ENCODE results near the gene KCNIP1.

KCNIP1 gene

GRCh38 chr5:170470808-170471404 lies 32.9 kb upstream of the KCNIP1 start:
- H3K4me2 ChIP-seq (ENCODE audit: low read length, poor library complexity, severe bottlenecking) = no peak overlapping the region

GRCh38 chr5:170471551-170472178 lies 32.2 kb upstream of the KCNIP1 start:
- H3K4me3 ChIP-seq (ENCODE audit: insufficient read depth in 1 of 2, low read depth in 1 of 2, low read length in 2 of 2) = no peak overlapping the region

More at GRCh38 chr5:170470808-170471404, 32.9 kb upstream of the KCNIP1 start:
- no peak overlapping the region for H2BK5ac ChIP-seq (ENCODE audit: low read depth, low read length, poor library complexity, severe bottlenecking)
- 97% methylated on average over 5 of the region's 8 CpGs for WGBS
- no peak overlapping the region for H2BK15ac ChIP-seq (ENCODE audit: low read depth, poor library complexity, severe bottlenecking)
- H3K27ac ChIP-seq (ENCODE audit: low read length, poor library complexity, severe bottlenecking) = no peak overlapping the region
- H3K9me3 ChIP-seq (ENCODE audit: control insufficient read depth, low read length) = peaks cover 3% of the 10 kb centered on the region
- no peak overlapping the region for H3K4ac ChIP-seq (ENCODE audit: low read depth in 1 of 2, low read length in 2 of 2)
- H3K4me3 ChIP-seq (ENCODE audit: insufficient read depth in 1 of 2, low read depth in 1 of 2, low read length in 2 of 2) = no peak overlapping the region
- H3K23ac ChIP-seq (ENCODE audit: low read length in 2 of 2) = no peak overlapping the region
- H2AFZ ChIP-seq (ENCODE audit: low read depth, low read length) = no peak overlapping the region
- H2BK120ac ChIP-seq (ENCODE audit: low read depth, low read length) = no peak overlapping the region
- H4K91ac ChIP-seq (ENCODE audit: low read length) = no peak overlapping the region
- no peaks in the 10 kb centered on the region for H3K79me1 ChIP-seq (replicated peaks; ENCODE audit: low read length, poor library complexity, severe bottlenecking)
- no peak overlapping the region for H4K8ac ChIP-seq (ENCODE audit: low read length)
- no peak overlapping the region for H2BK12ac ChIP-seq (ENCODE audit: low read length in 2 of 2)
- no peak overlapping the region for H3K9ac ChIP-seq (ENCODE audit: low read length)
- H3K4me1 ChIP-seq (ENCODE audit: control insufficient read depth, insufficient read depth, low read depth, low read length) = peaks cover 10% of the 10 kb centered on the region
- no peak for DNase-seq
- peaks cover 0 to 12% of the 10 kb centered on the region in 2 experiments for H3K27me3 ChIP-seq (ENCODE audit: control insufficient read depth in 1 of 2, insufficient read depth in 1 of 2, low read length in 2 of 2)
- H3K18ac ChIP-seq (ENCODE audit: low read depth in 1 of 2, low read length in 2 of 2) = no peak overlapping the region
- H3K14ac ChIP-seq (ENCODE audit: low read length in 2 of 2) = no peak overlapping the region
- no peaks in the 10 kb centered on the region for H3K36me3 ChIP-seq (ENCODE audit: control insufficient read depth in 1 of 2, insufficient read depth in 2 of 2, low read depth in 1 of 2, low read length in 2 of 2)
- peak overlapping the region; percentile 17 for H2AK5ac ChIP-seq (ENCODE audit: low read length, severe bottlenecking)

GRCh38 chr5:170473642-170474041 lies 30.2 kb upstream of the KCNIP1 start:
- WGBS = 80% methylated on average over 5 of the region's 5 CpGs
- no peak overlapping the region for H3K23ac ChIP-seq (ENCODE audit: low read length in 2 of 2)

More at GRCh38 chr5:170471551-170472178, 32.2 kb upstream of the KCNIP1 start:
- no peak overlapping the region for H3K14ac ChIP-seq (ENCODE audit: low read length in 2 of 2)
- no peak overlapping the region for H2AK5ac ChIP-seq (ENCODE audit: low read length, severe bottlenecking)
- DNase-seq = no peak
- H3K27ac ChIP-seq (ENCODE audit: low read length, poor library complexity, severe bottlenecking) = no peak overlapping the region
- peaks cover 12% of the 10 kb centered on the region for H3K4me1 ChIP-seq (ENCODE audit: control insufficient read depth, insufficient read depth, low read depth, low read length)
- H2BK15ac ChIP-seq (ENCODE audit: low read depth, poor library complexity, severe bottlenecking) = no peak overlapping the region
- no peak overlapping the region for H2BK120ac ChIP-seq (ENCODE audit: low read depth, low read length)
- no peak overlapping the region for H3K4ac ChIP-seq (ENCODE audit: low read depth in 1 of 2, low read length in 2 of 2)
- no peak overlapping the region for H3K4me2 ChIP-seq (ENCODE audit: low read length, poor library complexity, severe bottlenecking)
- WGBS = 82% methylated on average over 8 of the region's 8 CpGs
- H4K8ac ChIP-seq (ENCODE audit: low read length) = no peak overlapping the region
- peaks cover 0 to 12% of the 10 kb centered on the region in 2 experiments for H3K27me3 ChIP-seq (ENCODE audit: control insufficient read depth in 1 of 2, insufficient read depth in 1 of 2, low read length in 2 of 2)
- no peak overlapping the region for H3K9ac ChIP-seq (ENCODE audit: low read length)
- H2AFZ ChIP-seq (ENCODE audit: low read depth, low read length) = no peak overlapping the region
- no peaks in the 10 kb centered on the region for H3K36me3 ChIP-seq (ENCODE audit: control insufficient read depth in 1 of 2, insufficient read depth in 2 of 2, low read depth in 1 of 2, low read length in 2 of 2)
- H4K91ac ChIP-seq (ENCODE audit: low read length) = no peak overlapping the region
- no peak overlapping the region for H2BK5ac ChIP-seq (ENCODE audit: low read depth, low read length, poor library complexity, severe bottlenecking)
- peak overlapping the region in 1 of 2 experiments; percentile 15 for H3K18ac ChIP-seq (ENCODE audit: low read depth in 1 of 2, low read length in 2 of 2)
- no peak overlapping the region for H2BK12ac ChIP-seq (ENCODE audit: low read length in 2 of 2)
- no peak overlapping the region for H3K23ac ChIP-seq (ENCODE audit: low read length in 2 of 2)
- H3K79me1 ChIP-seq (replicated peaks; ENCODE audit: low read length, poor library complexity, severe bottlenecking) = no peaks in the 10 kb centered on the region
- peaks cover 3% of the 10 kb centered on the region for H3K9me3 ChIP-seq (ENCODE audit: control insufficient read depth, low read length)

GRCh38 chr5:170474489-170475274 lies 29.1 kb upstream of the KCNIP1 start:
- no peak overlapping the region for H2AFZ ChIP-seq (ENCODE audit: low read depth, low read length)
- no peaks in the 10 kb centered on the region for H3K36me3 ChIP-seq (ENCODE audit: control insufficient read depth in 1 of 2, insufficient read depth in 2 of 2, low read depth in 1 of 2, low read length in 2 of 2)
- no peak overlapping the region for H2BK12ac ChIP-seq (ENCODE audit: low read length in 2 of 2)
- H3K9ac ChIP-seq (ENCODE audit: low read length) = no peak overlapping the region
- H3K4me1 ChIP-seq (ENCODE audit: control insufficient read depth, insufficient read depth, low read depth, low read length) = peaks cover 11% of the 10 kb centered on the region
- H2BK5ac ChIP-seq (ENCODE audit: low read depth, low read length, poor library complexity, severe bottlenecking) = no peak overlapping the region
- no peak overlapping the region for H4K91ac ChIP-seq (ENCODE audit: low read length)
- no peak for DNase-seq
- H3K18ac ChIP-seq (ENCODE audit: low read depth in 1 of 2, low read length in 2 of 2) = no peak overlapping the region
- H3K4ac ChIP-seq (ENCODE audit: low read depth in 1 of 2, low read length in 2 of 2) = no peak overlapping the region
- no peak overlapping the region for H4K8ac ChIP-seq (ENCODE audit: low read length)
- H3K14ac ChIP-seq (ENCODE audit: low read length in 2 of 2) = no peak overlapping the region
- H3K79me1 ChIP-seq (replicated peaks; ENCODE audit: low read length, poor library complexity, severe bottlenecking) = no peaks in the 10 kb centered on the region
- WGBS = 97% methylated on average over 10 of the region's 12 CpGs
- H3K27me3 ChIP-seq (ENCODE audit: control insufficient read depth in 1 of 2, insufficient read depth in 1 of 2, low read length in 2 of 2) = peaks cover 0 to 12% of the 10 kb centered on the region in 2 experiments
- H2AK5ac ChIP-seq (ENCODE audit: low read length, severe bottlenecking) = peak overlapping the region; percentile 10
- H3K4me3 ChIP-seq (ENCODE audit: insufficient read depth in 1 of 2, low read depth in 1 of 2, low read length in 2 of 2) = no peak overlapping the region
- H3K9me3 ChIP-seq (ENCODE audit: control insufficient read depth, low read length) = peaks cover 3% of the 10 kb centered on the region
- H2BK120ac ChIP-seq (ENCODE audit: low read depth, low read length) = no peak overlapping the region
- no peak overlapping the region for H3K4me2 ChIP-seq (ENCODE audit: low read length, poor library complexity, severe bottlenecking)
- H2BK15ac ChIP-seq (ENCODE audit: low read depth, poor library complexity, severe bottlenecking) = no peak overlapping the region
- H3K27ac ChIP-seq (ENCODE audit: low read length, poor library complexity, severe bottlenecking) = no peak overlapping the region
- H3K23ac ChIP-seq (ENCODE audit: low read length in 2 of 2) = no peak overlapping the region

More at GRCh38 chr5:170473642-170474041, 30.2 kb upstream of the KCNIP1 start:
- no peak overlapping the region for H3K4ac ChIP-seq (ENCODE audit: low read depth in 1 of 2, low read length in 2 of 2)
- H3K14ac ChIP-seq (ENCODE audit: low read length in 2 of 2) = no peak overlapping the region
- no peak overlapping the region for H2BK12ac ChIP-seq (ENCODE audit: low read length in 2 of 2)
- H2BK15ac ChIP-seq (ENCODE audit: low read depth, poor library complexity, severe bottlenecking) = no peak overlapping the region
- no peak overlapping the region for H3K4me2 ChIP-seq (ENCODE audit: low read length, poor library complexity, severe bottlenecking)
- no peaks in the 10 kb centered on the region for H3K36me3 ChIP-seq (ENCODE audit: control insufficient read depth in 1 of 2, insufficient read depth in 2 of 2, low read depth in 1 of 2, low read length in 2 of 2)
- H2AK5ac ChIP-seq (ENCODE audit: low read length, severe bottlenecking) = peak overlapping the region; percentile 53
- no peak for DNase-seq
- H2BK120ac ChIP-seq (ENCODE audit: low read depth, low read length) = no peak overlapping the region
- H2BK5ac ChIP-seq (ENCODE audit: low read depth, low read length, poor library complexity, severe bottlenecking) = no peak overlapping the region
- peaks cover 11% of the 10 kb centered on the region for H3K4me1 ChIP-seq (ENCODE audit: control insufficient read depth, insufficient read depth, low read depth, low read length)
- no peak overlapping the region for H2AFZ ChIP-seq (ENCODE audit: low read depth, low read length)
- H3K18ac ChIP-seq (ENCODE audit: low read depth in 1 of 2, low read length in 2 of 2) = no peak overlapping the region
- H4K91ac ChIP-seq (ENCODE audit: low read length) = no peak overlapping the region
- H3K4me3 ChIP-seq (ENCODE audit: insufficient read depth in 1 of 2, low read depth in 1 of 2, low read length in 2 of 2) = no peak overlapping the region
- H3K79me1 ChIP-seq (replicated peaks; ENCODE audit: low read length, poor library complexity, severe bottlenecking) = no peaks in the 10 kb centered on the region
- no peak overlapping the region for H3K9ac ChIP-seq (ENCODE audit: low read length)
- H3K27me3 ChIP-seq (ENCODE audit: control insufficient read depth in 1 of 2, insufficient read depth in 1 of 2, low read length in 2 of 2) = peaks cover 0 to 12% of the 10 kb centered on the region in 2 experiments
- peaks cover 3% of the 10 kb centered on the region for H3K9me3 ChIP-seq (ENCODE audit: control insufficient read depth, low read length)
- H4K8ac ChIP-seq (ENCODE audit: low read length) = no peak overlapping the region
- no peak overlapping the region for H3K27ac ChIP-seq (ENCODE audit: low read length, poor library complexity, severe bottlenecking)
